Measurements from ENCODE around the gene CDH24. TPM values are rescaled to one million over a fixed set of nuclear protein-coding genes. Genes with fewer than 3 reads are reported as not detected.
A peak's percentile ranks its signal among the peaks of the same experiment; 100 is the strongest.

The CDH24 gene
- total RNA-seq = 3.7 TPM

DNA sequence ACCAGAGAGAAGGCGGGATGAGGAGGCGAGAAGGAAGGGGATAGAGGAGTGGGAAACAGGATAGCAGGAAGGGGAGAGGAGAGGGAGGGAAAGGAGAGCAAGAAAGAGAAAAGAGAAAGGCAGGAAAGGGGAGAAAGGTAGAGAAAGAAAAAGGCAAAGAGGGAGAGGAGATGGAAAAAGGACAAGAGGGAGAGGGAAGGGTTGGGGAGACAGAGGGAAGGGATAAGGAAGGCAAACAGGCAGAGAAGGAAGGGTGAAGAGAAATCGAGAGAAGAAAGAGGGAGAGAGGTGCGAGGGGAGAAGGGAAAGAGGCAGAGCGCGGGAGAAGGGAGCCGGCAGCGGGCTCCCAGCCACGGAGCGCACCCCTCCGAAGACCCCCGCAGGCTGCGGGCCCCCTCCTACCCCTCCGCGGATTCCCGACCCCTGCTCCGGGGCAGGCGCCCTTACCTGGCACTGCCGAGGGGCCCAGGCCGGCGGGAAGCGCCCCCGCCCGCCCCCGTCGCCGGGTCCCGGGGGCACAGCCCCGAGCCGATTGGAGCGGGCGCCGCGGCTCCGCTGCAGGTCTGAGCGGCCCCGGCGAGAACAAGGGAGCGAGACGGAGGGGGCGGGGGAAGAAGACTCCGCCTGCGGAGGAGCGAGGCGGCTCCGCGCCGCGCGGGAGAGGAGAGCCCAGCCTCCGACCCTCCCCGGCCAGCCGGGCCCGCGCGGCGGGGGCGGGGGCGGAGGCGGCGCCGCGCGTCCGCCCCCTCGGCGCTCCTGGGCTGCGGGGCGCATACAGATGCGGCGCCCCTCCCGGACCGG is at the start of gene CDH24:
TSS of gene CDH24 (minus strand) at position 565 of the 801 bp plus-strand sequence. CDS start 1,787 bp downstream, outside the sequence.
- peak; percentile 66 for DNase-seq (ENCODE audit: low spot score)

DNA sequence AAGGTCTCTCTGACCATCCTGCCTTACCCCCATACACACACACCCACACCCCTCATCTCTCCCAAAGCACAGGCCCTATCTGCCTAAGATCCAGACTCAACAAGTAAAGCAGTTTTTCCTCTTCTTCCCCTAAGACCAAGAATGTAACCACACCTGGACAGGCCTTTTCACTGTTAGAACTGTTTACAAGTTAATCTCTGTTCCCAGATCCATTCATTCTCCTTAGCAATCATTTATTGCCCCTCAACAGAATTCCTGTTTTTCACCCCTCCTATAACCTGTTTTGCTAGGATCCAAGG is 49.4 kb upstream of the CDH24 start:
- DNase-seq (ENCODE audit: low spot score) = no peak

- DNase-seq (ENCODE audit: low spot score) = no peak
Measured at GRCh38 chr14:23105348-23105824, 48.1 kb upstream of the CDH24 start.

- no peak for DNase-seq (ENCODE audit: low spot score)
Measured at GRCh38 chr14:23104591-23105347, 47.4 kb upstream of the CDH24 start, which contains the start of gene CIROP. Gene CIROP, minus strand, starts transcription at chr14:23104989. Its CDS starts 69 bp downstream, at chr14:23104920.

DNA sequence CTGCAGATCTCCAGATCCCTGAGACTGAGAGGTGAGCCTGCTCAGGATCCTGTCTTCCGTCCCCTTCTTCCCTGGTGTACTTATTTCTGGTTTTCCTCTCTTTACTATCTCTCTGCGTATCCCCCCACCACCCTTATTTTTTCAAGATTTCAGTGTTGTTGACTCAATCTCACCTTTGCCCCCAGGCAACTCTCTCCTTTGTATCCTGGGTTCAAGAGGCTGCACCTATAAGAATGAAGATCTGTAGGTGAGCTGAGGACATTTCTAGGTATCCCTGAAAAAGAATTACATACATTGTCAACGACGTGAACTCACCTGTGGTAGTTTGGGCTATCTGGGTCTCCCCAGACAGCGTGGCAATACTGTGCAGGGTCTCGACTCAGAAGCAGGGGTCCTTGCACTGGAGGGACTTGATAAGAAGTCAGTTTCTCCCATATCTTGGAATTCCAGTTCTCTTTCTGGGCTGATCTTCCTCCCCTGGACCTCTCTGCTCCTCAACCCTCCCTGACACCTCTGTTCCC is 46.8 kb upstream of the CDH24 start:
- DNase-seq (ENCODE audit: low spot score) = no peak

- DNase-seq (ENCODE audit: low spot score) = no peak
Measured at GRCh38 chr14:23103581-23103980, 46.3 kb upstream of the CDH24 start.

GRCh38 chr14:23102801-23103200 is 45.5 kb upstream of the CDH24 start:
- DNase-seq (ENCODE audit: low spot score) = no peak

GRCh38 chr14:23101986-23102625 is 44.8 kb upstream of the CDH24 start:
- no peak for DNase-seq (ENCODE audit: low spot score)

DNA sequence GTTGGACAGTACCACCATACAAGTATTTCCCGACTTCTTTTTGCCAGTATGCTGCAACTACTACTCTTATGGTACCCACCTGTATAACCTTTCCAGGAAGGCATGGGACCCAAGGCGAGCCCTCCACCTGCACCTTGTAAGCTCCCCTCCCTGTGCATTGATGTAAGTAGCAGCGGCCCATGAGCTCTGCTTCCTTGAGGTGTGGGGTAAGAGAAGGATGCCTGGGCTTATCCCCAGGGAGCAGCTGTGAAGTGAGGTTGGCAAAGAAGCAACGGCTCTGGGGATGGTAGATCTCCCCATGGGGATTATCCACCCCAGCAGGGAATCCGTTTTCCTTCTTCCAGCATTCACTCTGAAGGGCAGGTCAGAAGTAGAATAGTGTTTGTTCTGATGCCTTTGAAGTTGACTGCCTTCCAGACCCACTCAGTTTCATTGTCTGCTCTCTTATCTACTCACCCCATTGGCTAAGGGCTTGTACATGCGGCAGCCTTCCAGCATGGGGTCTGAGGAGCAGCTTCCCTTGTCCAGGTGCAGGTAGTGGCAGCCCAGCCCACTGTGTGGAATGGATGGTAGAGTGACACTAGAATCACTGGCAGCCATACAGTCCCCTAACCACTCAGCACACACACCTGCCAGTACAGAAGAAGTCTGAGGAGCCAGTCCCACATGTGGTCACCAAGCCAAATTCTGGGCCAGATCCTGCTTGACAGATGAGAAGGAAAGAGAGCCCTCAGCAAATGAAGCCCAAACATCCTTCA is 44.1 kb upstream of the CDH24 start:
- DNase-seq (ENCODE audit: low spot score) = no peak

- no peak for DNase-seq (ENCODE audit: low spot score)
Measured at GRCh38 chr14:23099212-23099861, 42.0 kb upstream of the CDH24 start.

- DNase-seq (ENCODE audit: low spot score) = no peak
Measured at GRCh38 chr14:23097786-23098185, 40.5 kb upstream of the CDH24 start.

DNA sequence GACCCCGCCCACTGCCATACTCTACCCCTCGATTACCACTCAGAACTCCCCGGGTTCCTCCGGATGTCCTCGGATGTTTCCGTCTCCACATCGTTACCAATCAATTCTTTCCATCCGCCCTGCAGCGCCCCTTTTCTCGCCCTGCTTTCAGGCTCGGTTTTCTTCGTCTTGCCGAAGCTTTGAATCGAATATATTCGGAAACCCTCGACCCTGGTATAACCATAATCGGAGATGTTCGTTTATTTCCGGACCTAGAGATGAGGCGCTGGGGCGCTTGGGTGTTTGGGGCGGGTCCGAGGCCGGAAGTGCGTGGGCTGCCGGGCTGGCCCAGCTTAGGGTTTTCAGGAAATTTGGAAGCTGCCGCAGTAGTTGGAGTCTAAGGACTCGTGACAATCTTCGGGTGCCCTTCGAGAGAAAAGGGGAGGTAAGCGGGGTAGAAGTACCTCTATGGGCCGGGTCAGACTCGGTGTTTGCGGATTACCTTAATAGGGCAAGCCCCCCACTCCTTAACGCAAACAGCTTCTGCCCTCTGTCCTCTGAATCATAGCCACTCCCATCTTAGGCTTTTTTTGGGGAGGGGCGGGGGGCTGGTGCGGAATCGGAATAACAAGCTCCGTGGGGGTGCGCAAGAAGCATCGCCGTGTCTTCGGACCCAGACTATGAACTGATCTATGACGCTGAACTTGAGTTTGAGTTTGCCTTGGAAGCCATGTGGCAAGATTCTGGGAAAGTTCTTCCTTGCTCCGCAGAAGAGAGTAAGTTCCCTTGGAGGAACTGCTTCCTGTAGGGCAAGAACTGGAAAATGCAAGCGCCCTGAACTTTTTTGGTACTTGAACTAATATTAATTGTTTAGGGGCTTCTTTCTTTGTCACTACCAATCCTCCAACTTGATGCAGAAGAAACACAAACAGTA is 38.1 kb upstream of the CDH24 start, which contains the start of gene C14orf119:
TSS of gene C14orf119 (plus strand) at position 310 of the 913 bp plus-strand sequence. CDS start 2,154 bp downstream, outside the sequence.
- peak; percentile 100 for DNase-seq (ENCODE audit: low spot score)

DNA sequence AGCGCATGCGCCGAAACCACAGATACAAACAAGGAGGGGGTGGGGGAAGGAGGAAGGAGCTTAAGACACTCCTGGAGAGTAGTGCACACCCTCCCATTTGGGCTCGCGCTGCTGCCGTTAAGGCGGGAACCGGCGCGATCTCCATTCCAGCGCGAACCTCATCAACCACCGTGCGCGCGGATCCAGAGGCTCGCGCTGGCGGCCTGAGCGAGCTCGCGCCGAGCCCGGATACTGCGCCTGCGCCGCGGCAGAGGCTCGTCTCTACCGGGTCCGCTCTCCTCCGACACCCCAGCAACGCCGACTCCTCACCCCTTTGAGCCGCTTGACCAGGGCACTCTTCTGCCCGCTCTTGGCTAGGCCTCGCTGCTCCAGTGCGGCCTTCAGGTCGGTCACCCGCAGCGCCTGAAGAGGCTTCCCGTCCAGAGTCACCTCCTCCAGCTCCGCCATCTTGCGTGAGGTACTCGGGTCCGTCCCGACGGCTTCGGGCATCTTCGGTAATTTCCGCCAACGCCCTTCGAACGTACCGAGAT is 37.4 kb upstream of the CDH24 start, which contains the start of gene ACIN1:
TSS of gene ACIN1 (minus strand) at position 471 of the 530 bp plus-strand sequence. CDS start at position 447, 24 bp downstream.
- DNase-seq (ENCODE audit: low spot score) = peak; percentile 78

DNA sequence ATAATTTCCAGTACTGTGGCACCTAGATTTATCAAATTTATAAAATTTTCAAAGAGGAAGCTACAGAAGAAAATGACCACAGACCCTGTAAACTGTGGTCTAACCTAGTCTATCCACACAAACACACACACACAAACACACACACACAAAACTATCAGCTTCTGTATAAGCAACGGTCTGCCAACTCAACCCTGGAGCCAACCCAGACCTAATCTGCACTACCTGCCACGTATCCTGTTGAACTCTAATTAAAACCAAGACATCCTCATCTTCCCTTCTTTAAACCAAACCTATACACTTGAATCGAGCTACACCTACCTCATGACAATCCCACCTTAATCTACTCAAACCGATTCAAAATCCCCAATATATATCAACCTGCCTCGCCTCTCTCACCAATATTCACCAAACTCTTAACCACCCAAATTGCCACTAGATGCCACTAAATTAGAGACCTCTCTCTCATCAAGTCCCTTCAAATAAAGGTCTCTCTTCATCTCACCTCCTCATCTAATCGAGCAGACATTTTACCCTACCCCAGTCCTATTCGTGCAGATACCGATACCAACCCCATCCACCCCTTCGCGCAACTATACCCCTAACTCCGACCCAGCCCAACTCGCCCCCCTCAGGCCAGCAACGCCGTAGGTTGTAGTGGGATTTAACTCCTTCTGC is 36.8 kb upstream of the CDH24 start:
- no peak for DNase-seq (ENCODE audit: low spot score)

DNA sequence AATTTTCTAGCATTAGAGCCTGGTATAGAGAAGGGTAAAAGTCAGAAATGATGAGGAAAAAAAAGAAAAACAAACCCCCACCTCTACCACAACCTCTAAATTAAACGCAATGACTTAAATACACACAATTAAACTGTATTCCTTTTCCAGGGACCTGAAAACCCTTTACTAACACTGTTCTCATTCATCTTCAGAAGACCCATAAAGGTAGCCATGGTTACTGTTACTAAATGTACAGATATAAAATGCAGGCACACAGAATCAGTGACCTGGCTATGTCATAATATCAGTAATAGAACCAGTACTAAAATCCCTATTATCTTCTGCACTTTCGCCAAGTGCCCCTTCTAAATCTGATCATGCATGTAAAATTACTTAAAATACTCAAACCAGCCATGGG is 36.2 kb upstream of the CDH24 start:
- DNase-seq (ENCODE audit: low spot score) = no peak

DNA sequence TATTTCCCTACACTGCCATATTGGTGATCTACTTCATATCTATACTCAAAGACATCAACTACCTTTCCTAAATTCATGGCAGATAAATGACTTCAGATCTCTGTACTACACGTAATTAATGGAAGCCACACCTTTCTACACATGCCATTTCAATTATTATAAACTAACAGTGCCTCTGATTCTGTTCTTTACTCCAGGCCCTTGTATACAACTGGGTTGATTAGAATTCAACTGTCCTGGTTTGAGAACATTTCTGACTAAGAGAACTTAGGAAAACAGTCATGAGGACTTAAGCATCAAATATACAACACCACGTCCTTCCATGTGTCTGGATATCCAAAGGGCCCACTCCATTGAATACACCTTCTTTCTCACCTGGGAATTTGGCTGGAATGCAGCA is 35.8 kb upstream of the CDH24 start:
- DNase-seq (ENCODE audit: low spot score) = no peak

DNA sequence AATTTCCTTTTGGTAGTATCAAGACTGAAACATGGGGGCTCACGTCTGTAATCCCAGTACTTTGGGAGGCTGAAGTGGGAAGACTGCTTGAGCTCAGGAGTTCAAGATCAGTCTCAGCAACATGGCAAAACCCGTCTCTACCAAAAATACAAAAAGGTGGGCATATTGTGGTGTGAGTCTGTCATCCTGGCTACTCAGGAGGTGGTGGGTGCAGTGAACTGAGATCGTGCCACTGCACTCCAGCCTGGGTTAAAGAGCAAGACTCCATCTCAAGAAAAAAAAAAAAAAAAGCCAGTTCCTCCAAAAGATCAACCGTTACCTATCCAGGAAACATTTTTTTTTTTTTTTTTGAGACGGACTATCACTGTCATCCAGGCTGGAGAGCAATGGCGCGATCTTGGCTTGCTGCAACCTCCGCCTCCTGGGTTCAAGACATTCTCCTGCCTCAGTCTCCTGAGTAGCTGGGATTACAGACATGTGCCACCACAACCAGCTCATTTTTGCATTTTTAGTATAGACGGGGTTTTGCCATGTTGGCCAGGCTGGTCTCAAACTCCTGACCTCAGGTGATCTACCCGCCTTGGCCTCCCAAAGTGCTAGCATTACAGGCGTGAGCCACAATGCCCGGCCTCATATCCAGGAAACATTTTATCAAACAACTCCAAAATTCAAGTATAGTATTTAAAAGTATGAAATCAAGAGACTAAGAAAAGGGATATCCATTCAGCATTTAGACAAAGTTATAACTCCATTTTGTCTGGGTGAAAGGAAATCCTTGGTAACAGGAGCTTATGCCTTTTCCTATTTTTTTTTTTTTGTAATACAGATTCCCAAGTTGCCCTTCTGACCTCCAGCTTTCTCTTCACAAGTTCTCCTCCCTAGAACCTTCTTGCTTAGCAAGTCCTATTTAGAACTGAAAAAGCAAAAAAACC is 34.2 kb upstream of the CDH24 start:
- DNase-seq (ENCODE audit: low spot score) = no peak

- DNase-seq (ENCODE audit: low spot score) = no peak
Measured at GRCh38 chr14:23090254-23090636, 32.9 kb upstream of the CDH24 start.

Data from ureter (tissue), 1 donor.